Measurements from ENCODE around the gene MAT2B.

DNA sequence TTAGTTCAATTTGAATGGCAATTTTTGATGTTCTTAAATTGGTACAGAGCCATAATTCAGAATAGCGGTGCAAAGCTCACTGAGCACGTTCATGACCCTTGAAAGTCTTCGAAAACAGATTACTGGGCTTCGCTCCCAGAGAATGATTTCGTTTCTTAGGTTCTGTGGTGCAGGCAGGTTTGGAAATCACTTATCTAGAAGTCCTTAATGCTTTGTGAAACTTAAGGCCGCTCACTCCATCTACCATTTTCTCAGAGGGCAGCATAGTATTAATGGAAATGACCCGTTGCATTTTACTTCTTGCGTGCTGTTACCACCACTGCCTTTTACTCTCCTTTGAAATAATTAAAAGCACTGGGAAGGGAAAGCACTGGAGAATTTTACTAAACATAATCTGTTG lies 2.9 kb upstream of the MAT2B start:
- TF ChIP-seq POLR2AphosphoS5 (IDR thresholded peaks at IDR 0.05; ENCODE audit: low read depth) (no peak), GABPA (IDR thresholded peaks at IDR 0.05; ENCODE audit: low read depth) (no peak)
- TF ChIP-seq, protein P1, sequence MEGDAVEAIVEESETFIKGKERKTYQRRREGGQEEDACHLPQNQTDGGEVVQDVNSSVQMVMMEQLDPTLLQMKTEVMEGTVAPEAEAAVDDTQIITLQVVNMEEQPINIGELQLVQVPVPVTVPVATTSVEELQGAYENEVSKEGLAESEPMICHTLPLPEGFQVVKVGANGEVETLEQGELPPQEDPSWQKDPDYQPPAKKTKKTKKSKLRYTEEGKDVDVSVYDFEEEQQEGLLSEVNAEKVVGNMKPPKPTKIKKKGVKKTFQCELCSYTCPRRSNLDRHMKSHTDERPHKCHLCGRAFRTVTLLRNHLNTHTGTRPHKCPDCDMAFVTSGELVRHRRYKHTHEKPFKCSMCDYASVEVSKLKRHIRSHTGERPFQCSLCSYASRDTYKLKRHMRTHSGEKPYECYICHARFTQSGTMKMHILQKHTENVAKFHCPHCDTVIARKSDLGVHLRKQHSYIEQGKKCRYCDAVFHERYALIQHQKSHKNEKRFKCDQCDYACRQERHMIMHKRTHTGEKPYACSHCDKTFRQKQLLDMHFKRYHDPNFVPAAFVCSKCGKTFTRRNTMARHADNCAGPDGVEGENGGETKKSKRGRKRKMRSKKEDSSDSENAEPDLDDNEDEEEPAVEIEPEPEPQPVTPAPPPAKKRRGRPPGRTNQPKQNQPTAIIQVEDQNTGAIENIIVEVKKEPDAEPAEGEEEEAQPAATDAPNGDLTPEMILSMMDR (IDR thresholded peaks at IDR 0.05; ENCODE audit: insufficient read depth, low read length): no peak
- TF ChIP-seq, protein P2, sequence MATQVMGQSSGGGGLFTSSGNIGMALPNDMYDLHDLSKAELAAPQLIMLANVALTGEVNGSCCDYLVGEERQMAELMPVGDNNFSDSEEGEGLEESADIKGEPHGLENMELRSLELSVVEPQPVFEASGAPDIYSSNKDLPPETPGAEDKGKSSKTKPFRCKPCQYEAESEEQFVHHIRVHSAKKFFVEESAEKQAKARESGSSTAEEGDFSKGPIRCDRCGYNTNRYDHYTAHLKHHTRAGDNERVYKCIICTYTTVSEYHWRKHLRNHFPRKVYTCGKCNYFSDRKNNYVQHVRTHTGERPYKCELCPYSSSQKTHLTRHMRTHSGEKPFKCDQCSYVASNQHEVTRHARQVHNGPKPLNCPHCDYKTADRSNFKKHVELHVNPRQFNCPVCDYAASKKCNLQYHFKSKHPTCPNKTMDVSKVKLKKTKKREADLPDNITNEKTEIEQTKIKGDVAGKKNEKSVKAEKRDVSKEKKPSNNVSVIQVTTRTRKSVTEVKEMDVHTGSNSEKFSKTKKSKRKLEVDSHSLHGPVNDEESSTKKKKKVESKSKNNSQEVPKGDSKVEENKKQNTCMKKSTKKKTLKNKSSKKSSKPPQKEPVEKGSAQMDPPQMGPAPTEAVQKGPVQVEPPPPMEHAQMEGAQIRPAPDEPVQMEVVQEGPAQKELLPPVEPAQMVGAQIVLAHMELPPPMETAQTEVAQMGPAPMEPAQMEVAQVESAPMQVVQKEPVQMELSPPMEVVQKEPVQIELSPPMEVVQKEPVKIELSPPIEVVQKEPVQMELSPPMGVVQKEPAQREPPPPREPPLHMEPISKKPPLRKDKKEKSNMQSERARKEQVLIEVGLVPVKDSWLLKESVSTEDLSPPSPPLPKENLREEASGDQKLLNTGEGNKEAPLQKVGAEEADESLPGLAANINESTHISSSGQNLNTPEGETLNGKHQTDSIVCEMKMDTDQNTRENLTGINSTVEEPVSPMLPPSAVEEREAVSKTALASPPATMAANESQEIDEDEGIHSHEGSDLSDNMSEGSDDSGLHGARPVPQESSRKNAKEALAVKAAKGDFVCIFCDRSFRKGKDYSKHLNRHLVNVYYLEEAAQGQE (IDR thresholded peaks at IDR 0.05; ENCODE audit: insufficient replicate concordance, low read depth): no peak

Measured in HL-60 (cell line).